KMS-11 (cell line): ENCODE measurements around the gene NINL.

Experiments
- H2AFZ ChIP-seq: fragments of 200-600 bp; sonication (generic); 2 replicates; pipeline ENCODE4 v1.6.1; 2016; ENCODE audit warnings: antibody characterized with exemption, mixed run types, low read depth
- H3K27ac ChIP-seq: fragments of 200-600 bp; sonication (generic); 2 replicates; pipeline ENCODE4 v1.6.1; 2016; ENCODE audit warnings: mild to moderate bottlenecking, mixed run types
- H3K27me3 ChIP-seq: fragments of 200-600 bp; sonication (generic); 2 replicates; pipeline ENCODE4 v1.6.1; 2017; ENCODE audit warnings: mild to moderate bottlenecking, low read depth, mixed run types, moderate library complexity; ENCODE audit not compliant: insufficient read depth
- H3K36me3 ChIP-seq: fragments of 200-600 bp; sonication (generic); 2 replicates; pipeline ENCODE4 v1.6.1; 2017; ENCODE audit warnings: mild to moderate bottlenecking, mixed run types; ENCODE audit not compliant: insufficient read depth
- H3K4me1 ChIP-seq: fragments of 200-600 bp; sonication (generic); 2 replicates; pipeline ENCODE4 v1.6.1; 2016; ENCODE audit warnings: mild to moderate bottlenecking, low read depth, mixed run types; ENCODE audit not compliant: poor library complexity, severe bottlenecking
- H3K4me2 ChIP-seq: fragments of 200-600 bp; sonication (generic); 2 replicates; pipeline ENCODE4 v1.7.0; 2016; ENCODE audit warnings: mild to moderate bottlenecking, mixed run types
- H3K4me3 ChIP-seq: fragments of 200-600 bp; sonication (generic); IDR thresholded peaks from 2 replicates; pipeline ENCODE4 v1.6.1; 2017; ENCODE audit warnings: low read depth, low read length, mixed read lengths; ENCODE audit not compliant: insufficient read depth
- H3K79me2 ChIP-seq: fragments of 200-600 bp; sonication (generic); 2 replicates; pipeline ENCODE4 v1.6.1; 2016; ENCODE audit warnings: low read depth, mixed run types; ENCODE audit not compliant: insufficient read depth
- H3K9ac ChIP-seq: fragments of 200-600 bp; sonication (generic); 2 replicates; pipeline ENCODE4 v1.6.1; 2016; ENCODE audit warnings: mild to moderate bottlenecking, mixed run types
- H4K20me1 ChIP-seq: fragments of 200-600 bp; sonication (generic); 2 replicates; pipeline ENCODE4 v1.6.1; 2016; ENCODE audit warnings: mild to moderate bottlenecking, mixed run types; ENCODE audit not compliant: insufficient read depth
- TF ChIP-seq, protein P1 (sequence below): fragments of 200-600 bp; sonication (generic); conservative IDR thresholded peaks from 2 replicates; pipeline ENCODE4 v1.6.1; 2017; ENCODE audit warnings: low read depth, mild to moderate bottlenecking, antibody characterized with exemption, low read length, moderate library complexity, mixed read lengths

Gene NINL

DNA sequence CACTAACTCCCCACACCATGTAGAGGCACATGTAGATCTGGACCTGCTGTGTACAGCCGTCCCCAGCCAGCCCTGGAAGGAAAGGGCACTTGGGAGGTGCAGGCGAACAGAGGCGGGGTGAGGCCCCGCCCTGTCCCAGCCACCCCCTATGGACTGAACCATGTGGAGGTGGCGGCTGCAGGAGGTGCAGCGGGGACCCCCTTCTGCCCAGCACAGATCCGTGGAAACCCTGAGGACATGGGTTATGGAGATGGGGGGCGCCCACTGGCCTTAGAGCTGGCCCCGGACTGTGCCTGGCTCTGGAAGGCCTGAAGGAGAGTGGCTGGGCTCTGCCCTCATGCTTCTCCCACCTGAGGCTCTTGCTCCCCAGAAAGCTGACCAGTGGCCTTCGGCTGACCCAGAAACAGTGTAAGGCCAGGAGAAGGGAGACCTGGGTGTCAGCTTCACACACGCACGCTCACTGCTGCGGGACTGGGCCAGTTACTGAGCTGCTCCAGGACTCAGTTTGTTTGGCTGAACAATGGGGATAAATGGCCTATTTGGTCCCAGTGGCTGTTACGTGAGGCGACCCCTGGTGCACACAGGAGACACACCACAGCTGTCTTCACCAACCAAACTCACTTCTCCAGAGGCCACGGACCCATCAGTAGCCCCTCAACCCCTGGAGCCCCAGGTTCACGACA is 90.7 kb downstream of the NINL start:
- no peak overlapping the region for H3K4me2 ChIP-seq
- no peaks in the 10 kb centered on the region for H3K36me3 ChIP-seq
- TF ChIP-seq, protein P1, sequence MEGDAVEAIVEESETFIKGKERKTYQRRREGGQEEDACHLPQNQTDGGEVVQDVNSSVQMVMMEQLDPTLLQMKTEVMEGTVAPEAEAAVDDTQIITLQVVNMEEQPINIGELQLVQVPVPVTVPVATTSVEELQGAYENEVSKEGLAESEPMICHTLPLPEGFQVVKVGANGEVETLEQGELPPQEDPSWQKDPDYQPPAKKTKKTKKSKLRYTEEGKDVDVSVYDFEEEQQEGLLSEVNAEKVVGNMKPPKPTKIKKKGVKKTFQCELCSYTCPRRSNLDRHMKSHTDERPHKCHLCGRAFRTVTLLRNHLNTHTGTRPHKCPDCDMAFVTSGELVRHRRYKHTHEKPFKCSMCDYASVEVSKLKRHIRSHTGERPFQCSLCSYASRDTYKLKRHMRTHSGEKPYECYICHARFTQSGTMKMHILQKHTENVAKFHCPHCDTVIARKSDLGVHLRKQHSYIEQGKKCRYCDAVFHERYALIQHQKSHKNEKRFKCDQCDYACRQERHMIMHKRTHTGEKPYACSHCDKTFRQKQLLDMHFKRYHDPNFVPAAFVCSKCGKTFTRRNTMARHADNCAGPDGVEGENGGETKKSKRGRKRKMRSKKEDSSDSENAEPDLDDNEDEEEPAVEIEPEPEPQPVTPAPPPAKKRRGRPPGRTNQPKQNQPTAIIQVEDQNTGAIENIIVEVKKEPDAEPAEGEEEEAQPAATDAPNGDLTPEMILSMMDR = no peak
- H3K27me3 ChIP-seq = no peaks in the 10 kb centered on the region
- no peak overlapping the region for H3K9ac ChIP-seq
- no peak overlapping the region for H3K27ac ChIP-seq
- H2AFZ ChIP-seq = no peak overlapping the region
- no peaks in the 10 kb centered on the region for H3K4me1 ChIP-seq
- H4K20me1 ChIP-seq = no peaks in the 10 kb centered on the region
- no peak overlapping the region for H3K4me3 ChIP-seq
- H3K79me2 ChIP-seq = no peaks in the 10 kb centered on the region

DNA sequence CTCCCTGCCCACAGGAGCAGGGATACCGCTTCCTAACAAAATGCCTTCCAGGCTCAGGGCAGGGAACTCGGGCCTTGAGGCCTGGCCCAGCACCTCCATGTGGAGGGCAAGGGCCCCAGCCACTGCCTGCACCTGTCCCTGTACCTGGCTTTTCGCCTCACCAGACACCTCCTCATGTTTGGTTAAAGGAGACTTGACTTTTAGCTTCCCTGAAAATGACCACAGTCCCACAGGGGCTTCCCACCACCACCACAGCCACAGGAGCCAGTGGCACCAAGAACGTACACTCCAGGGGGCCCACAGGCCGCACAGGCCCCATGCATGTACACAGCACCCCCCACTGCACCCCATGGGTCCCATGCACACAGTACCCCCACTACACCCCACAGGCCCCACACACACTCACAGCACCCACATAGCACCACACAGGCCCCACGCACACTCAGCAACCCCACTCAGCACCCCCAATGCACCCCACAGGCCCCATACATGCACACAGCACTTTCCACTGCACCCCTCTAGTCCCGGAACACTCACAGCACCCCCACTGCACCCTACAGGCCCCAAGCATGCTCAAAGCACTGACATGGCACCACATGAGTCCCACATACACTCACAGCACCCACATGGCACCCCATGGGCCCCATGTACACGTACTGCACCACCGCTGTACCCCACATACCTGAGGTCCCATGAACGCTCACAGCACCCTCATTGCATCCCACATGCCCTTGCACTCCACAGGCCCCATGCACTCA is 91.4 kb downstream of the NINL start:
- Histone ChIP-seq H3K4me2 (no peak overlapping the region), H3K36me3 (no peaks in the 10 kb centered on the region), H3K4me1 (no peaks in the 10 kb centered on the region), H3K27me3 (no peaks in the 10 kb centered on the region), H3K4me3 (no peak overlapping the region), H3K79me2 (no peaks in the 10 kb centered on the region), H4K20me1 (no peaks in the 10 kb centered on the region), H2AFZ (no peak overlapping the region), H3K27ac (no peak overlapping the region), H3K9ac (no peak overlapping the region)
- TF ChIP-seq, protein P1 = no peak

DNA sequence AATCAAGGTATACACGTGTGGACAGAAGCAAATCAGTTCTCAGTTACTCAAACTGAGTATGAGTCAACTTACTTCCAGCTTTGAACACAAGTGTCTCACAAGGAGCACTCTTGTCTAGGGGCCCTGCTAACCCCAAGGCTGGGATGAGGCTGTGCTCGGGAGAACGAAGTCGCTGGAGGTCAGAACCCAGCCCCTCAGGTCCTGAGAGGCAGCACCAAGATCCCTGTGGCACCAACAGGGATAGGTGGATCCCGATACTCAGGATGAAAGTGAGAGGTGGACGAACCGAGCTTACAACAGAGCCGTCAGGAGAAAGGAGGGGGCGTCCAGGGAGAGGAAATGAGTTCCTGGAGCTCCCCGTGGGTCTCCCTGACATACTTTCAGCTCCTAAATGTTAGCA is 92.2 kb downstream of the NINL start:
- Histone ChIP-seq H3K27me3 (no peaks in the 10 kb centered on the region), H3K4me1 (no peaks in the 10 kb centered on the region), H2AFZ (no peak overlapping the region), H3K4me3 (no peak overlapping the region), H3K36me3 (no peaks in the 10 kb centered on the region), H3K27ac (no peak overlapping the region), H3K4me2 (no peak overlapping the region), H3K9ac (no peak overlapping the region), H4K20me1 (no peaks in the 10 kb centered on the region), H3K79me2 (no peaks in the 10 kb centered on the region)
- TF ChIP-seq, protein P1 = no peak

DNA sequence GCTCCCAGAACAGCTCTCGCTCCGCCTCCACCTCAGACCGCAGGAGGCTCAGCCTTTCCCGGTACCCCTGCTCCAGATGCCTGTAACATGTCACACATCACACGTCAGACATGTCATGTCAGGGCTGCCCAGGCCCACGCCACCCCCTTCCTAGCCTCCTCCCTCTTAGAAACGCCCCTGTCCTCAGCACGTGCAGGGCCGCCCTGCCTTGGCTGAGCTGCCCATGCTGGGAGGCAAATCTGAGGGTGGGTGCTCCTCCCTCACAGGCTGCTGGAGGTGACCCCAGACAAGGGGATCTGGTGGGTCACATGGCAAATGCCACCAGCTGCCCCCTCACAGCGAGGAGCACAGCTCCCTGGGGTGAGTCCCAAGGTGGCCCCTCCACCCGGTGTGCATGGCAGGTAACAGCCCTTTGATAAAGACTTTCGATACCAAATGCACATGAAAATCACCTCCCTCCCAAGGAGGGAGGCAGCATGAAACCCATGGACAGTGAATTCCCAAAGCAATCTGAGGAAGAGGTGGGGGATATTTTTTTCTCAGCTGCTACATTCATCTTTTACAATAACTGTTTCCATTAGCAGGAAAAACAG is 93.8 kb downstream of the NINL start:
- Histone ChIP-seq H3K79me2 (no peaks in the 10 kb centered on the region), H3K4me3 (no peak overlapping the region), H4K20me1 (no peaks in the 10 kb centered on the region), H3K36me3 (no peaks in the 10 kb centered on the region), H3K4me1 (no peaks in the 10 kb centered on the region), H3K4me2 (no peak overlapping the region), H3K27ac (no peak overlapping the region), H3K27me3 (no peaks in the 10 kb centered on the region), H2AFZ (no peak overlapping the region), H3K9ac (no peak overlapping the region)
- TF ChIP-seq, protein P1 = no peak
